HG02840 (cell line): ENCODE measurements around the gene TNFAIP3.
"Not testable (repeated sequence)": the region's sequence is repeated elsewhere in the genome, so short reads cannot be mapped to it uniquely, and the experiment has no call there.

Experiments used
- ATAC-seq: cut with Tn5 transposase; IDR thresholded peaks from one replicate; pipeline ENCODE4 v1.9.1; 2021; ENCODE audit warnings: mild to moderate bottlenecking, moderate library complexity, moderate number of reproducible peaks; ENCODE audit not compliant: unreplicated experiment, low FRiP score

The TNFAIP3 gene

GRCh38 chr6:137877113-137877512 is 10.1 kb downstream of the TNFAIP3 start:
- ATAC-seq: no peak

GRCh38 chr6:137877606-137878005 is 10.5 kb downstream of the TNFAIP3 start:
- ATAC-seq: no peak

- no peak for ATAC-seq
These were observed 11.0 kb downstream of the TNFAIP3 start for GRCh38 chr6:137878029-137878428.

- ATAC-seq: no peak
These were observed 11.6 kb downstream of the TNFAIP3 start for GRCh38 chr6:137878486-137879285.

GRCh38 chr6:137879299-137879698 is 12.2 kb downstream of the TNFAIP3 start:
- no peak for ATAC-seq

GRCh38 chr6:137879885-137880745 is 13.1 kb downstream of the TNFAIP3 start:
- no peak for ATAC-seq

- ATAC-seq: no peak
These were observed 13.9 kb downstream of the TNFAIP3 start for GRCh38 chr6:137880746-137881521.

- no peak for ATAC-seq
These were observed 14.4 kb downstream of the TNFAIP3 start for GRCh38 chr6:137881522-137881886.

GRCh38 chr6:137882225-137882961 is 15.3 kb downstream of the TNFAIP3 start:
- no peak for ATAC-seq

GRCh38 chr6:137883400-137884148 is 16.5 kb downstream of the TNFAIP3 start:
- ATAC-seq: no peak

- ATAC-seq: no peak
These were observed 17.3 kb downstream of the TNFAIP3 start for GRCh38 chr6:137884149-137884909.

GRCh38 chr6:137884910-137885229 is 17.8 kb downstream of the TNFAIP3 start:
- not testable (repeated sequence) for ATAC-seq

- not testable (repeated sequence) for ATAC-seq
These were observed 19.2 kb downstream of the TNFAIP3 start for GRCh38 chr6:137886226-137886625.

- ATAC-seq: no peak
These were observed 24.0 kb downstream of the TNFAIP3 start for GRCh38 chr6:137890983-137891537.

GRCh38 chr6:137892271-137892708 is 25.2 kb downstream of the TNFAIP3 start:
- no peak for ATAC-seq

- ATAC-seq: no peak
These were observed 26.1 kb downstream of the TNFAIP3 start for GRCh38 chr6:137893181-137893580.

- ATAC-seq: no peak
These were observed 26.7 kb downstream of the TNFAIP3 start for GRCh38 chr6:137893726-137894125.

- not testable (repeated sequence) for ATAC-seq
These were observed 27.3 kb downstream of the TNFAIP3 start for GRCh38 chr6:137894378-137894777.
